GM12872 (cell line): ENCODE results near the gene UMAD1.

Source experiments
- CTCF ChIP-seq: IDR thresholded peaks from 3 replicates; pipeline ENCODE4 v1.5.1; 2011; ENCODE audit warnings: low read depth, mild to moderate bottlenecking, low read length, moderate library complexity; ENCODE audit not compliant: insufficient read depth

Gene UMAD1

GRCh38 chr7:7707806-7708205, 67.3 kb downstream of the UMAD1 start:
- TF ChIP-seq CTCF: no peak

- no peak for TF ChIP-seq CTCF
Observed at GRCh38 chr7:7709291-7709690, 68.7 kb downstream of the UMAD1 start.

- no peak for TF ChIP-seq CTCF
Observed at GRCh38 chr7:7710469-7710868, 69.9 kb downstream of the UMAD1 start.

GRCh38 chr7:7713730-7714129, 73.2 kb downstream of the UMAD1 start:
- TF ChIP-seq CTCF: no peak

GRCh38 chr7:7718492-7718891, 77.9 kb downstream of the UMAD1 start, which contains the start of gene RPA3:
TSS of gene RPA3 (minus strand) at chr7:7718607. CDS start at chr7:7640418, 78,189 bp downstream.
- TF ChIP-seq CTCF: no peak

GRCh38 chr7:7719236-7719635, 78.7 kb downstream of the UMAD1 start:
- TF ChIP-seq CTCF: no peak

- TF ChIP-seq CTCF: no peak
Observed at GRCh38 chr7:7720193-7720592, 79.6 kb downstream of the UMAD1 start.
